NCI-H345 treated with DMSO at 0.1 percent for 48 hours (cell line): ENCODE results near the gene UNC5C.

Experiments
- DNase-seq: peaks from one replicate; lab custom pipeline; 2025; ENCODE audit not compliant: unreplicated experiment; lab: John Stamatoyannopoulos, UW

The UNC5C gene

DNA sequence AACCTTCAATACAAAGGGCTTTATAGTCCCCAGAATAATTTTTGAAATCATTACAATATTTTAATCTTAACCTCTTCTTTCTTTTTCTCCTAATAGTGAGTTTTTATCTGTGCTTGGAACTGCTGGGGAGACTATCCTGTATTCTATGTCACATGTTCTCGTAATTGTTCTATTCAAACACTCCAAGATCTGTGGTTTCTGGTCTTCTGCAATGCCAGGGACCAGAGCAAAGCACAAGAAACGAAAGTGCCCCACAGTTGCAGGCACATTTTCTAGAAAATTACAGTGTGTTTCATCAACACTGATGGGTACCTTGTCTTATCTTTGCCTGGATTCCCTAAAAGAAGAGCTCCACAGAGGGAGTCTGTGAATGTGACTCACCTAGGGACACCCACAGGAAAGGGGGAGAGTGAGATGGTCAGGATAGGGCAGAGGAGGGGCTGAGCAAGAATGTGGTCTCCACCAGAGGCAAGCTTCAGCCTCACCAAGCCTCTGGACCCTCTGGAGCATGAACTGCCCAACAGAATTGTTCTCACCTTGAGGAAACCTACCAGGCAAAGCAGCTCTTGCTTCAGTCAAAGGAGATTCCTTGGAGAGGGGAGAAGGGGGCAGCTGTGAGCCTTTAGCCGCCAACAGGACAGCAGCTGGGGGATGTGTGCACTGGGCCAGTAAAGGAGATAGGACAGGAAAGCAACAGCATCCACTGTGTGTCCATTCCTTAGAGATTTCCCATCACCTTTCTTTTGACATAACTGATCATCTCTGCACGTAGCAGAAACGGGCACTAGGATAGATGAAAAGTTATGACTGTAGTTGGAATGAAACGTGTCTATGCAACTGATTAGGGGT is 25.9 kb downstream of the UNC5C start:
- DNase-seq: no peak

GRCh38 chr4:95517576-95518345 is 31.0 kb downstream of the UNC5C start:
- no peak for DNase-seq

- DNase-seq: no peak
These were observed 32.2 kb downstream of the UNC5C start for GRCh38 chr4:95516528-95517017.

GRCh38 chr4:95515589-95515988 is 33.2 kb downstream of the UNC5C start:
- DNase-seq: no peak

- DNase-seq: no peak
These were observed 35.8 kb downstream of the UNC5C start for GRCh38 chr4:95513022-95513421.

DNA sequence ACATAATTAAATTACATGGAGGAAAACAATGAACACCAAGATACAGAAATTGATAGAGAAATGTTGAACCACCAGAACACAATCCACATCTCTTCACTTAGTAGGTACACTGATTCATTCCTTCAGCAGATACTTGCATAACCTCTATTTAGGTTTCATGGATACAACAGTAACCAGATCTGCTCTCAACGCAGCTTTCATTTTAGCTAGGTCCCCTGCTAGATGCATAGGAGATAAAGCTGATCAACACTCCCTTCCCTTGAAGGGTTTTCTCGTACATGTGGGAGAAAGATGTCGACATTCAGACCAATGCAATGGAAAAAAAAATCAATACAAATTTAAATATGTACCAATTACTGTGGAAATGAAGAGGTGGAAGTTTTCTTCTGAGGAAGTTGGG is 37.3 kb downstream of the UNC5C start:
- no peak for DNase-seq

DNA sequence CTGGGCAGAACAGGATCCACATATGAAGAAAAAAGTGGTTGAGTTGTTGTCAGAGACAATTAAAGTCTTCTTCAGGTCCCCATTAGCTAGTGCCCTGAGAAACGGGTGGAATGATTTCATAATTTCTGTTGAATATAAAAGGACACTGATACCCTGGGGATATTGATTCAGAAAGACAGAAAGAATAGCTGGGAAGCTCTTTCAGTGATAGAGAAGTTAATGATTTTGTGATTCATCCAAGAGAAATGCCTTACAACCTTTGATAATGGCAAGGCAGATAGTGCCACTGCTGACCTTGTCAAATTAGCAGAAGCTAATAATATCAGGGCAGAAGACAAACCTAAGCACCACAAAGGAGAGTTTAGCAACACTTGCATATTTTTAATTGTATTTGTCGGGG is 37.9 kb downstream of the UNC5C start:
- no peak for DNase-seq

GRCh38 chr4:95510145-95510544 is 38.6 kb downstream of the UNC5C start:
- no peak for DNase-seq

DNA sequence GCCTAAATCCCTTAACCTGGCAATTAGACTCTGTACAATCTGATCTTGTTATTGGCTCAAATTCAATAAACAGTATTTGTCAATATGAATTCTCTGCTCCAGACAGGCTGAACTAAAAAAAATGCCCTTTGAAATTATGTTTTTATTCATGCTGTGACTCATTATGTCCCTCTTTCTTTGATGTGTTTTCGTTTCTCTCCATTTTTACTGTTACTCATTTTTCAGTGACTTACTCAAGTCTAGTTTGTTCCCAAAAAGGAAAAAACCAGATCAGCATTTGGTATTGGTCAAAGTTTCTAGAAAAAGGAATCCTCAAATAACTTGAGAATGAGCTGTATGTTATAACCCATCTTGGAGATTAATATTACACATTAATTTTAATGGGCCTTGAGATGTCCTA is 40.4 kb downstream of the UNC5C start:
- DNase-seq: no peak

- no peak for DNase-seq
These were observed 41.2 kb downstream of the UNC5C start for GRCh38 chr4:95507561-95507960.

- no peak for DNase-seq
These were observed 41.6 kb downstream of the UNC5C start for GRCh38 chr4:95507147-95507546.

GRCh38 chr4:95506264-95506663 is 42.5 kb downstream of the UNC5C start:
- no peak for DNase-seq

- DNase-seq: no peak
These were observed 43.0 kb downstream of the UNC5C start for GRCh38 chr4:95505799-95506198.

- DNase-seq: no peak
These were observed 43.6 kb downstream of the UNC5C start for GRCh38 chr4:95505151-95505550.

- no peak for DNase-seq
These were observed 44.3 kb downstream of the UNC5C start for GRCh38 chr4:95504501-95504900.

DNA sequence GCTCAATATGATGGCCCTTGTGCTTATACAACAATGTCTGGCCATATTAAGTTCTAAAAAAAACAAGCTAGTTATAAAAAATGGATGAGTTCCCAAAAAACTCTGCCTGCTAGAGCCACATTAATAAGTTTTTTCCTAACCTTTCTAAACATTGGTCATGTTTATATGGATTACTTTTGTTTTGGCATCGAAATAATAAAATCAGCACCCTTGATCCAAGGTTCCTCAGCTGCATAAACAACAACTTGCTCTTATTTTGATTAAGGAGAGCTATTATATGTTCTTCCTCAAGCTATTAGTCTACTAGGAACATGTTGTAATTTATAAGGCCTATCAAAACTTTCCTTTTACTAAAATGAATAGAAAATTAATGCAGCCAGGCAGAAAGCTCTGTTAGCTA is 48.4 kb downstream of the UNC5C start:
- DNase-seq: no peak

- DNase-seq: no peak
These were observed 49.5 kb downstream of the UNC5C start for GRCh38 chr4:95499291-95499696.

DNA sequence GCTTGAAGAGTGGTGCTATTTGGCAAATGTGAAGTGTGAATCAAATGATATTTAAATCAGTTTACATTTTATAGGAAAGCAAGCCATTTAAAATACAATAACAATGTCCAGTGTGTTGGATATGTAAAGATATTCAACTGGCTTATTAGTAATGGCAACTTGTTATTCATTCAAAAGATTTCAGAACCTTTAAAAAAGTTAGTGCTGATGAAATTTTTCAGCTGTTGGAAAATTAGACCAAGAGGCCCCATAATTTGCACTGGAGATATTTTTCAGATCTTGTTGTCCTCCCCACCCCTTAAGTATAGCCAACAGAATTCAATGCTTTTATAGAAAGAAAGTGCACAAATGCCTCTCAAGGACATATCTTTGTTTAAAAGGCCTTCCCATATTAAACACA is 54.6 kb downstream of the UNC5C start:
- no peak for DNase-seq

DNA sequence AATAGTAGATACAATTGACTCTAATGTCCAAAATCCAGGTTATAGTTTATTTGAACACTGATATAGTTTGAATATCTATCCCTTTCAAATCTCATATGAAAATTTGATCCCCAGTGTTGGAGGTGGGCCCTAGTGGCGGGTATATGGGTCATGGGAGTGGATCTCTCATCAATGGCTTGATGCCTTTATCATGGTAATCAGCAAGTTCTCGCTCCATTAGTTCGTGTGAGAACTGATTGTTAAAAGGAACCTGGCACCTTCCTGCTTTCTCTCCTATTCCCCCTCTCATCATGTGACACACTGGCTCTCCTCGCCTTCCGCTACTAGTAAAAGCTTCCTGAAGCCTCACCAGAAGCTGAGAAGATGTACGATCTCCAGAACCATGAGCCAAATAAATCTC is 70.1 kb downstream of the UNC5C start:
- DNase-seq: no peak

- no peak for DNase-seq
These were observed 72.7 kb downstream of the UNC5C start for GRCh38 chr4:95476121-95476520.

- no peak for DNase-seq
These were observed 76.2 kb downstream of the UNC5C start for GRCh38 chr4:95472534-95472933.

DNA sequence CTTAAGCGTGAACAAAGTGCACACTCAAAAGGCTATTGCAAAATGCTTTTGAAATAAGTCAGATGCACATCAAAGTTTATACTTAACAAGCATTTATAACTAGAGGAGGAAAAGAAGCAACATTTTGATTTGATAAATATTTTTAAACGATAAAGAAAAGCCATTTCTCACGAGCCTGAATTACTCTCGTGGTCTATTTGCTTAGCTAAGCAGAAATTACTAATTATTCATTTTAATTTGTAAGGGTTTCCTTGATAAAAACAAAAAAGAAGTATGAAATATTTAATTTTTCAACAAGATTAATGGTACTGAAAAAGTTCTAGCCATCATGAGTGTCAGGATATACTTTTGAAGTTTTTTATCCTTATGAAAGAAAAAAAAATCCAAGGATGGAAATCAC is 78.2 kb downstream of the UNC5C start:
- no peak for DNase-seq
